ENCODE measurements around the gene PRRC2A. TPM values are rescaled to one million over a fixed set of nuclear protein-coding genes. Genes with fewer than 3 reads are reported as not detected.

Gene PRRC2A
- total RNA-seq, 3 donors from 2014 or later = 109 to 151 (median 120) TPM

DNA sequence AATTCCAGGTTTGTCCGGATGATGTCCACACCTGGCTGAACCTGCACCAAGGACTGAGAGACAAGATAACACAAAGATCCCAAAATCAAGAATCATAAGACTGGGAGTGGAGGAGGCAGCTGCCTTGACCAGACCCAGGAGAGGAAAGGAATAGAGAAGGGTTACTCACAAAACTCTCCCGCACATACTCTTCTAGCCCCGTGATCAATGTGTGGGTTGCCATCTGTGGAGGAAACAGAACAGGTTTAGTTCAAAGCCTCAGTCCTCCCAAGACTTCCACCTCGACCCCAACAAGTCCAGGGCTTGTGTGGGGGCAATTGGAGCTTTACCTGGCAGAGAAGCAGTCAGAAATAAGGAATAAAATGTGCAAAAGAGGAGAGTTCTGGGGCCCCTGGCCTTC lies 20.9 kb downstream of the PRRC2A start:
- Histone ChIP-seq H3K4me3 (no peak overlapping the region), H3K9me3 (no peaks in the 10 kb centered on the region), H3K36me3 (ENCODE audit: low read depth) (peaks cover 30% of the 10 kb centered on the region), H3K4me1 (ENCODE audit: low read depth) (no peaks in the 10 kb centered on the region)
- TF ChIP-seq, protein P1, sequence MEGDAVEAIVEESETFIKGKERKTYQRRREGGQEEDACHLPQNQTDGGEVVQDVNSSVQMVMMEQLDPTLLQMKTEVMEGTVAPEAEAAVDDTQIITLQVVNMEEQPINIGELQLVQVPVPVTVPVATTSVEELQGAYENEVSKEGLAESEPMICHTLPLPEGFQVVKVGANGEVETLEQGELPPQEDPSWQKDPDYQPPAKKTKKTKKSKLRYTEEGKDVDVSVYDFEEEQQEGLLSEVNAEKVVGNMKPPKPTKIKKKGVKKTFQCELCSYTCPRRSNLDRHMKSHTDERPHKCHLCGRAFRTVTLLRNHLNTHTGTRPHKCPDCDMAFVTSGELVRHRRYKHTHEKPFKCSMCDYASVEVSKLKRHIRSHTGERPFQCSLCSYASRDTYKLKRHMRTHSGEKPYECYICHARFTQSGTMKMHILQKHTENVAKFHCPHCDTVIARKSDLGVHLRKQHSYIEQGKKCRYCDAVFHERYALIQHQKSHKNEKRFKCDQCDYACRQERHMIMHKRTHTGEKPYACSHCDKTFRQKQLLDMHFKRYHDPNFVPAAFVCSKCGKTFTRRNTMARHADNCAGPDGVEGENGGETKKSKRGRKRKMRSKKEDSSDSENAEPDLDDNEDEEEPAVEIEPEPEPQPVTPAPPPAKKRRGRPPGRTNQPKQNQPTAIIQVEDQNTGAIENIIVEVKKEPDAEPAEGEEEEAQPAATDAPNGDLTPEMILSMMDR (IDR thresholded peaks at IDR 0.05) = no peak
- DNase-seq = no peak
- intact Hi-C loops (cut with DNase I, micrococcal nuclease) = no loop called here
- ATAC-seq = no peak

DNA sequence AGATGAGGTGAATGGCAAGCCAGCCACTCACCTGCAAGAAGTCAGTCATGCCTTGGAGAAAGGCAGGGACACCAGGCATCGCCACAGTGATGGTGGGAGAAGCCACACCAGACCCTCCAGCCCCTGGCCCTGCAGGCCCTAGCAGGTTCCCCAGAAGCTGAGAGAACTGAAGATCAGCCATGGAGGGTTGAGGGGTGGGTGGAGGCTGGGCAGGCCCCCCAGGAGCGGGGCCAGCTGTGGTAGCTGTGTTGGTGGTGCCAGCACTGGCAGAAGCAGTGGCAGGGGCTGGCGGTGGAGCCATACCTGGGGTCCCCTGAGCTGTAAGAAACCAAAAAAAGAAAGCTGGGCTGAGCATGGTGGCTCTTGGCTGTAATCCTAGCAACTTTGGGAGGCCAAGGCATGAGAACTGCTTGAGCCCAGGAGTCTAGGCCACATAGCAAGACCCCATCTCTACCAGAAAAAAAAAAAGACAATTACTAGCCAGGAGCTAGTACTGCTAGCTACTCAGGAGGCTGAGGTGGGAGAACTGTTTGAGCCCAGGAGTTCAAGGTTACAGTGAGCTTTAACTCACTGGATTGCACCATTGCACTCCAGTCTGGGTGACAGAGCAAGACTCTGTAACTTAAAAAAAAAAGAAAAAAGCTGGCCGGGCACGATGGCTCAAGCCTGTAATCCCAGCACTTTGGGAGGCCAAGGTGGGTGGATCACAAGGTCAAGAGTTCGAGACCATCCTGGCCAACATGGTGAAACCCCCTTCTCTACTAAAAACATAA lies 22.5 kb downstream of the PRRC2A start:
- intact Hi-C loops (cut with DNase I, micrococcal nuclease) = no loop called here
- no peak for ATAC-seq
- TF ChIP-seq, protein P1 (IDR thresholded peaks at IDR 0.05) = no peak
- Histone ChIP-seq H3K36me3 (ENCODE audit: low read depth) (peaks cover 33% of the 10 kb centered on the region), H3K4me3 (no peak overlapping the region), H3K4me1 (ENCODE audit: low read depth) (no peaks in the 10 kb centered on the region), H3K9me3 (no peaks in the 10 kb centered on the region)
- no peak for DNase-seq

DNA sequence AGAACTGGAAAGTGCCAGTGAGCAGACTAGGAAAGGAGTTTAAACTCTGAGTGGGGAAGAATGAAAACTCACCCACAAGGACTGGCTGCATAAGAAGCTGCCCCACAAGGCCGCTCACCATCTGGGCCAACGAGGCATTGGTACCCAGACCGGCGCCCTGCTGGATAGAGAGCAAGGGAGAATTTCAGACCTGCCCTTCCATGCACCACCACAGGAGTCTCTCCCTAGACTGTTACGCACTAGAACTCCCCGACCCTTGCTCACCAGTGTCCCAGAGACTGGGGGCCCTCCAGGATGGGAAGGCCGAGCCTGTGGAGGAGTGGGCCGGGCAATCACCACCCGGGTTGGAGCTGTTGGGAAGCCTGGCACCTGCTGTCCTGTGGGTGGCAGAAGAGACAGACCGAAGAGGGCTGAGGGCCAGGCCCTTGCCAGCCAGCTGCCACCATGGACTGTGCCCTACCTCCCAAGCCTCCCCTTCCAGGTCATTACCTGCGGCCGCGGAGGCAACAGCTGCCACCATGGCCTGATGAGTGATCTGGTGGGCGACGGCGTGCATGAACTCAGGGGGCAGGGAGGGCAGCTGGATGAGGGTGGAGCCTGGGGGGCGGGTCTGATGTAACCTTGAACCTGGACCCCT lies 23.4 kb downstream of the PRRC2A start:
- Histone ChIP-seq H3K4me1 (ENCODE audit: low read depth) (no peaks in the 10 kb centered on the region), H3K9me3 (no peaks in the 10 kb centered on the region), H3K4me3 (no peak overlapping the region), H3K36me3 (ENCODE audit: low read depth) (peaks cover 41% of the 10 kb centered on the region)
- intact Hi-C loops (cut with DNase I, micrococcal nuclease) = no loop called here
- DNase-seq = no peak
- no peak for ATAC-seq
- TF ChIP-seq, protein P1 (IDR thresholded peaks at IDR 0.05) = no peak

DNA sequence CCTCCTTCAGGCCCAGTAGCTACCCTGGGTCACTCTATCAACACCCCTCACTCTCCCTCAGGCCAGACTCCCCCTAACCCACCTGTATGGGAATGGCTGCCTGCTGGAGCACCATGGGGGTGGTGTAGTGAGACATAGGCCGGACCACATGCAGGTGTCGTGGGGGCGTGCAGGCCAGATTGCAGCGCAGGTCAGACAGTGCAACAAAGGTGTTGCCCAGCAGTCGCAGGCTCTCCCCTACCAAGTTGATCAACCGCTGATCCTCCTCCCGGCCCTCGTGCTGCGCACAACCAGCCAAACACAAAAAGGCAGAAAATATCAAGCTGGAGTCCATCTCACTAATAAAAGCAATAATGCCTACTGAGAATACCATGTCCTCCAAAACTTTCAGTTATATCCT lies 24.8 kb downstream of the PRRC2A start:
- intact Hi-C loops (cut with DNase I, micrococcal nuclease) = no loop called here
- TF ChIP-seq, protein P1 (IDR thresholded peaks at IDR 0.05) = no peak
- Histone ChIP-seq H3K36me3 (ENCODE audit: low read depth) (peaks cover 41% of the 10 kb centered on the region), H3K4me3 (no peak overlapping the region), H3K9me3 (no peaks in the 10 kb centered on the region), H3K4me1 (ENCODE audit: low read depth) (no peaks in the 10 kb centered on the region)
- DNase-seq = no peak
- no peak for ATAC-seq

DNA sequence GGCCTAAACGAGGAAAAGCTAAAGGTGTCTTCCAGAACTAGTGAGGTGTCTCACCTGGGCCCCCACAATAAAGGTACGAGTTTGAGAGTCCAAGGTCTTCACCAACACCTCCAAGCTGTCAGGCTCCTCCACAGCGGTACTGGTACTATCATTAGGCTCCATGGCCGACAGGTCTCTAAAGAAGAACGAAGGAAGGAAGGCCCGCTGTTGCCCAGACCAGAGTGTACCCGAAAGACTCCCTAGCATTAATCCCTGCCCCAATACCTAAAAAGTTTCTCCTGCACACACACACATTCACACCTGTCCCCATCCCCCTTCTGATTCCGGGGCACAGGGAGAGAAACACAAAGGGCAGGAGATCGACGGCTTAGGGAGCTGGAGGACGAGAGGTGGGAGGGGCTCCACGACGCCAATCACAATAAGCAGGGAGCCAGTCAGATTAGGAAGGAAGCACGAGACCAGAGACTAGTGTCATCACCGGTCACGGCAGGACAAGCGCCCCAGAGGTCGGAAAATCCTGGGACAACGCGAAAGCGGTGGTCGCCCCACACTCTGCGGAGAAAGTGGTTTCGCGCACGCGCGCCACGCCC lies 31.2 kb downstream of the PRRC2A start:
- peak in 1 of 3 donors; percentile 83 for DNase-seq
- Histone ChIP-seq H3K4me1 (ENCODE audit: low read depth) (peaks cover 27% of the 10 kb centered on the region), H3K9me3 (no peaks in the 10 kb centered on the region), H3K4me3 (peak overlapping the region; percentile 60), H3K36me3 (ENCODE audit: low read depth) (peaks cover 17% of the 10 kb centered on the region)
- ATAC-seq = peak; percentile 78
- intact Hi-C loops (cut with DNase I, micrococcal nuclease) = no loop called here
- TF ChIP-seq, protein P1 (IDR thresholded peaks at IDR 0.05) = no peak
